Thyroid gland (tissue), 4 donors: ENCODE data around the gene HEATR5A.
"Not testable (repeated sequence)": the region's sequence is repeated elsewhere in the genome, so short reads cannot be mapped to it uniquely, and the experiment has no call there.

Experiments used
- POLR2A ChIP-seq, 2 donors: fragments of 450-650 bp; IDR thresholded peaks; one replicate each; pipeline ENCODE4 v1.6.1; 2017; ENCODE audit warnings: antibody characterized with exemption in 2 of 2, mild to moderate bottlenecking in 2 of 2, moderate library complexity in 1 of 2
- TF ChIP-seq, protein P1 (sequence below), 6 experiments: fragments of 200-600 bp in 3 of 6; fragments of 450-650 bp in 3 of 6; sonication (generic) in 3 of 6; IDR thresholded peaks; one replicate each; pipeline ENCODE4 v1.5.1; 2016 to 2019; ENCODE audit warnings: antibody characterized with exemption in 6 of 6, mild to moderate bottlenecking in 2 of 6, inconsistent platforms in 1 of 6, moderate library complexity in 1 of 6

DNA sequence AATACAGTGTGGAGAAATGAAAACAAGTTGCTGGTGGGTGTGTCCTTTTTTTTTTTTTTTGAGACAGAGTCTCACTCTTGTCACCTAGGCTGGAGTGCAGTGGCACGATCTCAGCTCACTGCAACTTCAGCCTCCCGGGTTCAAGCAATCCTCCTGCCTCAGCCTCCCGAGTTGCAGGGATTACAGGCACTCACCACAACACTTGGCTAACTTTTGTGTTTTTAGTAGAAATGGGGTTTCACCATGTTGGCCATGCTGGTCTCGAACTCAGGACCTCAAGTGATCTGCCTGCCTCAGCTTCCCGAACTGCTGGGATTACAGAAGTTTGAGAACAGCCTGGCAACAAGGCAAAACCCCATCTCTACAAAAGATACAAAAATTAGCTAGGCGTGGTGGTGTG lies 108.0 kb downstream of the HEATR5A start:
- TF ChIP-seq, protein P1, sequence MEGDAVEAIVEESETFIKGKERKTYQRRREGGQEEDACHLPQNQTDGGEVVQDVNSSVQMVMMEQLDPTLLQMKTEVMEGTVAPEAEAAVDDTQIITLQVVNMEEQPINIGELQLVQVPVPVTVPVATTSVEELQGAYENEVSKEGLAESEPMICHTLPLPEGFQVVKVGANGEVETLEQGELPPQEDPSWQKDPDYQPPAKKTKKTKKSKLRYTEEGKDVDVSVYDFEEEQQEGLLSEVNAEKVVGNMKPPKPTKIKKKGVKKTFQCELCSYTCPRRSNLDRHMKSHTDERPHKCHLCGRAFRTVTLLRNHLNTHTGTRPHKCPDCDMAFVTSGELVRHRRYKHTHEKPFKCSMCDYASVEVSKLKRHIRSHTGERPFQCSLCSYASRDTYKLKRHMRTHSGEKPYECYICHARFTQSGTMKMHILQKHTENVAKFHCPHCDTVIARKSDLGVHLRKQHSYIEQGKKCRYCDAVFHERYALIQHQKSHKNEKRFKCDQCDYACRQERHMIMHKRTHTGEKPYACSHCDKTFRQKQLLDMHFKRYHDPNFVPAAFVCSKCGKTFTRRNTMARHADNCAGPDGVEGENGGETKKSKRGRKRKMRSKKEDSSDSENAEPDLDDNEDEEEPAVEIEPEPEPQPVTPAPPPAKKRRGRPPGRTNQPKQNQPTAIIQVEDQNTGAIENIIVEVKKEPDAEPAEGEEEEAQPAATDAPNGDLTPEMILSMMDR (IDR thresholded peaks at IDR 0.05): not testable (repeated sequence)
- not testable (repeated sequence) for TF ChIP-seq POLR2A (IDR thresholded peaks at IDR 0.05)
